ENCODE results near the gene MBNL1.

Gene MBNL1

GRCh38 chr3:152299249-152299976, 30.7 kb downstream of the MBNL1 start:
- DNase-seq, result no peak

GRCh38 chr3:152300029-152300731, 31.5 kb downstream of the MBNL1 start:
- no peak for DNase-seq

GRCh38 chr3:152301745-152302181, 33.0 kb downstream of the MBNL1 start:
- DNase-seq, result peak; percentile 35

GRCh38 chr3:152302521-152303021, 33.8 kb downstream of the MBNL1 start:
- DNase-seq, result no peak

GRCh38 chr3:152304160-152304559, 35.4 kb downstream of the MBNL1 start:
- no peak for DNase-seq

- no peak for DNase-seq
Observed at GRCh38 chr3:152305075-152305474, 36.3 kb downstream of the MBNL1 start.

GRCh38 chr3:152307829-152308474, 39.2 kb downstream of the MBNL1 start:
- no peak for DNase-seq

GRCh38 chr3:152308475-152308844, 39.7 kb downstream of the MBNL1 start:
- no peak for DNase-seq

- DNase-seq, result no peak
Observed at GRCh38 chr3:152309031-152309430, 40.3 kb downstream of the MBNL1 start.

GRCh38 chr3:152309535-152310307, 41.0 kb downstream of the MBNL1 start:
- no peak for DNase-seq

- no peak for DNase-seq
Observed at GRCh38 chr3:152313430-152313829, 44.7 kb downstream of the MBNL1 start.

- no peak for DNase-seq
Observed at GRCh38 chr3:152313914-152314313, 45.2 kb downstream of the MBNL1 start.

GRCh38 chr3:152314677-152315353, 46.1 kb downstream of the MBNL1 start:
- no peak for DNase-seq

GRCh38 chr3:152315623-152316022, 46.9 kb downstream of the MBNL1 start:
- no peak for DNase-seq

GRCh38 chr3:152316318-152316717, 47.6 kb downstream of the MBNL1 start:
- no peak for DNase-seq

GRCh38 chr3:152317184-152317583, 48.5 kb downstream of the MBNL1 start:
- DNase-seq, result no peak

GRCh38 chr3:152317956-152318355, 49.2 kb downstream of the MBNL1 start:
- no peak for DNase-seq

- DNase-seq, result no peak
Observed at GRCh38 chr3:152318512-152318911, 49.8 kb downstream of the MBNL1 start.

GRCh38 chr3:152319256-152319655, 50.5 kb downstream of the MBNL1 start:
- no peak for DNase-seq

- no peak for DNase-seq
Observed at GRCh38 chr3:152319831-152320617, 51.3 kb downstream of the MBNL1 start.

GRCh38 chr3:152321200-152321954, 52.6 kb downstream of the MBNL1 start:
- DNase-seq, result no peak
